ENCODE measurements around the gene NPY4R.
"Not testable (repeated sequence)": the region's sequence is repeated elsewhere in the genome, so short reads cannot be mapped to it uniquely, and the experiment has no call there.

The NPY4R gene

GRCh38 chr10:46465765-46466164, at the start of gene NPY4R:
NPY4R (minus strand) TSS chr10:46465958; CDS start chr10:46462635, 3,323 bp downstream.
- not testable (repeated sequence) for DNase-seq (ENCODE audit: low spot score)

- DNase-seq (ENCODE audit: low spot score): no peak
Measured at GRCh38 chr10:46515366-46515765, 49.6 kb upstream of the NPY4R start.

- no peak for DNase-seq (ENCODE audit: low spot score)
Measured at GRCh38 chr10:46514899-46515298, 49.1 kb upstream of the NPY4R start.

GRCh38 chr10:46514431-46514861, 48.7 kb upstream of the NPY4R start:
- no peak for DNase-seq (ENCODE audit: low spot score)

- not testable (repeated sequence) for DNase-seq (ENCODE audit: low spot score)
Measured at GRCh38 chr10:46513333-46513732, 47.6 kb upstream of the NPY4R start.

GRCh38 chr10:46512725-46513124, 47.0 kb upstream of the NPY4R start:
- DNase-seq (ENCODE audit: low spot score): not testable (repeated sequence)

- not testable (repeated sequence) for DNase-seq (ENCODE audit: low spot score)
Measured at GRCh38 chr10:46512002-46512401, 46.2 kb upstream of the NPY4R start.

GRCh38 chr10:46499990-46500389, 34.2 kb upstream of the NPY4R start:
- not testable (repeated sequence) for DNase-seq (ENCODE audit: low spot score)

- not testable (repeated sequence) for DNase-seq (ENCODE audit: low spot score)
Measured at GRCh38 chr10:46498985-46499703, 33.4 kb upstream of the NPY4R start.

GRCh38 chr10:46497878-46498277, 32.1 kb upstream of the NPY4R start:
- DNase-seq (ENCODE audit: low spot score): not testable (repeated sequence)

GRCh38 chr10:46497401-46497800, 31.6 kb upstream of the NPY4R start:
- not testable (repeated sequence) for DNase-seq (ENCODE audit: low spot score)

GRCh38 chr10:46491364-46492114, 25.8 kb upstream of the NPY4R start:
- not testable (repeated sequence) for DNase-seq (ENCODE audit: low spot score)

GRCh38 chr10:46490285-46490684, 24.5 kb upstream of the NPY4R start:
- not testable (repeated sequence) for DNase-seq (ENCODE audit: low spot score)

- DNase-seq (ENCODE audit: low spot score): not testable (repeated sequence)
Measured at GRCh38 chr10:46486459-46486858, 20.7 kb upstream of the NPY4R start.

- not testable (repeated sequence) for DNase-seq (ENCODE audit: low spot score)
Measured at GRCh38 chr10:46474746-46475320, 9.1 kb upstream of the NPY4R start.

GRCh38 chr10:46473758-46474157, 8.0 kb upstream of the NPY4R start:
- DNase-seq (ENCODE audit: low spot score): not testable (repeated sequence)

GRCh38 chr10:46470134-46470533, 4.4 kb upstream of the NPY4R start:
- not testable (repeated sequence) for DNase-seq (ENCODE audit: low spot score)

GRCh38 chr10:46468119-46468809, 2.5 kb upstream of the NPY4R start:
- not testable (repeated sequence) for DNase-seq (ENCODE audit: low spot score)

GRCh38 chr10:46463608-46464007, 2.1 kb downstream of the NPY4R start:
- not testable (repeated sequence) for DNase-seq (ENCODE audit: low spot score)

- DNase-seq (ENCODE audit: low spot score): not testable (repeated sequence)
Measured at GRCh38 chr10:46462276-46462675, 3.5 kb downstream of the NPY4R start.

GRCh38 chr10:46459579-46459978, 6.2 kb downstream of the NPY4R start:
- not testable (repeated sequence) for DNase-seq (ENCODE audit: low spot score)

- not testable (repeated sequence) for DNase-seq (ENCODE audit: low spot score)
Measured at GRCh38 chr10:46457071-46457470, 8.7 kb downstream of the NPY4R start.

Data from germinal center (tissue), 1 donor.